Mammary epithelial cell (primary cell): ENCODE results near the gene VAV2.

Source experiments
- CTCF ChIP-seq, 2 donors: IDR thresholded peaks in 1 of 2; conservative IDR thresholded peaks in 1 of 2; 2 replicates each; pipeline ENCODE4 v1.5.1; 2011 to 2012; ENCODE audit warnings: inconsistent platforms in 2 of 2, low read length in 2 of 2, mild to moderate bottlenecking in 2 of 2, control low read depth in 1 of 2, low read depth in 1 of 2; ENCODE audit not compliant: insufficient read depth in 1 of 2; ENCODE audit errors: extremely low read depth in 1 of 2
- EZH2 ChIP-seq: IDR thresholded peaks from 2 replicates; pipeline ENCODE4 v1.6.1; 2012; ENCODE audit warnings: low read length, inconsistent platforms, borderline replicate concordance

- TF ChIP-seq CTCF (conservative IDR thresholded peaks at IDR 0.05 in 1 of 2, IDR thresholded peaks at IDR 0.05 in 1 of 2; ENCODE audit: extremely low read depth in 1 of 2, insufficient read depth in 1 of 2, low read depth in 1 of 2, low read length in 2 of 2): no peak
- TF ChIP-seq EZH2: no peak
Observed at GRCh38 chr9:133959171-133959570, 33.0 kb downstream of the VAV2 start.
